ENCODE measurements around the gene GPR149. TPM values are rescaled to one million over a fixed set of nuclear protein-coding genes. Genes with fewer than 3 reads are reported as not detected.

GPR149 gene
- polyA plus RNA-seq, 1 donor from 2014 or later, result not detected

DNA sequence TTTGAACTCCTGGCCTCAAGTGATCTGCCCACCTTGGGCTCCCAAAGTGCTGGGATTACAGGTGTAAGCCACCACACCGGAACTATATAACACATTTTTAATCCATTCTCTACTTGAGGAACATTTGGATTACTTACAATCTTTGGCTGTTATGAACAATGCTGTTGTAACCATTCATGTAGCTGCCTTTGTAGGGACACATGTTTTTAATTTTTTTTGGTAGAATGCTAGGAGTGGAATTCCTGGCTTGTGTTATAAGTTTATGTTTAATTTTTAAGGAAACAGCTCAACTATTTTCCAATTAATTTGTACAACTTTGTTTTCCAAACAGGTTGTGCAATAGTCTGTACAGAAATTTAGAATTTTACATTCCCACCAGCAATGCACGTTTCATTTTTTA lies 51.7 kb downstream of the GPR149 start:
- no peaks in the 10 kb centered on the region for H3K36me3 Mint-ChIP-seq
- no peak overlapping the region for H3K27ac Mint-ChIP-seq
- no peak overlapping the region for H3K4me3 Mint-ChIP-seq
- no peaks in the 10 kb centered on the region for H3K4me1 Mint-ChIP-seq
- H3K9me3 Mint-ChIP-seq, result peaks cover 0 to 1% (median 0%) of the 10 kb centered on the region in 3 donors
- H3K27me3 Mint-ChIP-seq, result no peaks in the 10 kb centered on the region

DNA sequence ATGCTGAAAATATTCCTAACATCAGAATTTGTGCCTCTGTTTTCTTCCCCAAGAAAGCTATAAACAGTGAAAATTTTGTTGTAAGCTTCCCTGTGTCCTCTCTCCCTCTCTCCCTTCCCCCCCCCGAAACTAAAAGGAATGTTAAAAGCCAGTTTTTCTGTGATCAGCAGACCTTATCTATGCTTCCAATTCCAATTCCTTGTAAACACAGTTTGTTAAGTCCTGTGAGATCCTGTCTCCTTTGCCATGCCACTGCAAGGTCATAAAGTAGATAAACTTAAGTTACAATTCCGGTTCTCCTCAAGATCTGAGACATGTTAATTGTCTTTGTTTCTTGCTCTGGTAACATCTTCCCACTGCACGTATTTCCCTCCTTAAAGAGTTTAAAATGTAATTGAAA lies 62.8 kb downstream of the GPR149 start:
- Mint-ChIP-seq H3K27me3 (peaks cover 2% of the 10 kb centered on the region), H3K4me3 (no peak overlapping the region), H3K27ac (no peak overlapping the region), H3K9me3 (peaks cover 0 to 4% (median 4%) of the 10 kb centered on the region in 3 donors), H3K4me1 (peaks cover 0 to 2% (median 0%) of the 10 kb centered on the region in 3 donors), H3K36me3 (no peaks in the 10 kb centered on the region)

DNA sequence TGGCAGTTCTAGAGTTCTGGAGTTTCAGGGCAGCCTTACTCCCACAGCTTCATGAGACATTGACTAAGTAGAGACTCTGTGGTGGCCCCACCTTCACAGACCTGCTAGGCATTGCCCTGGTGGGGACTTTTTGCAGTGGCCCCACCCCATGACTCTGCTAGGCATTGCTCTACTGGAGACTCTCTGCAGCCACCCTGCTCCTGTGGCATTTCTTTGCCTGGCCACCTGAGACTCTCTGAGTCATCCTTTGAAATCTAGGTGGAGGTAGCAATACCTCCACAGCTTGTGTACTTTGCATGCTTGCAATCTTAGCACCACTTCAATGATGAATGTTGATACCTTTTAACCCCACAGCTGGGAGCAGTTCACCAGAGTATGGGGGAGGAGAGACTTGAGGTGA lies 65.1 kb downstream of the GPR149 start:
- Mint-ChIP-seq H3K36me3 (no peaks in the 10 kb centered on the region), H3K4me1 (peaks cover 0 to 2% (median 0%) of the 10 kb centered on the region in 3 donors), H3K27me3 (no peaks in the 10 kb centered on the region), H3K27ac (peak overlapping the region in 1 of 3 donors; percentile 23), H3K9me3 (peaks cover 0 to 4% (median 4%) of the 10 kb centered on the region in 3 donors), H3K4me3 (no peak overlapping the region)

- Mint-ChIP-seq H3K4me1 (no peaks in the 10 kb centered on the region), H3K27ac (no peak overlapping the region), H3K27me3 (peaks cover 1% of the 10 kb centered on the region), H3K4me3 (no peak overlapping the region), H3K36me3 (no peaks in the 10 kb centered on the region), H3K9me3 (peaks cover under 1 to 5% (median 4%) of the 10 kb centered on the region in 3 donors)
Observed at GRCh38 chr3:154361099-154361498, 68.9 kb downstream of the GPR149 start.

DNA sequence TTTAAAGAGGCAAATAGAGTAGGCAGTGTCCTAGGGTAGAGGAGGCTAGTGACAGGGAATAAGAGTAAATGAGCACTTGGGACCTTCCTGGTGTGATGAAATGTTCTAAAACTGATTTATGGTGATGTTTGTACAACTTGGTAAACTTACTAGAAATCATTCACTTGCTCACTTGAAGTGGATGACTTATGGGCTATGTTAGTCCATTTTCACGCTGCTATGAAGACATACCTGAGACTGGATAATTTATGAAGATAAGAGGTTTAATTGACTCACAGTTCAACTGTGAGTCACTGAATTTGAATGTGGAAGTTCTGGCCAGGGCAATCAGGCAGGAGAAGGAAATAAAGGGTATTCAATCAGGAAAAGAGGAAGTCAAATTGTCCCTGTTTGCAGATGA lies 74.0 kb downstream of the GPR149 start:
- peaks cover 0 to 6% (median 4%) of the 10 kb centered on the region in 3 donors for H3K9me3 Mint-ChIP-seq
- H3K4me1 Mint-ChIP-seq, result no peaks in the 10 kb centered on the region
- H3K27me3 Mint-ChIP-seq, result peaks cover 1% of the 10 kb centered on the region
- H3K4me3 Mint-ChIP-seq, result no peak overlapping the region
- no peak overlapping the region for H3K27ac Mint-ChIP-seq
- no peaks in the 10 kb centered on the region for H3K36me3 Mint-ChIP-seq

DNA sequence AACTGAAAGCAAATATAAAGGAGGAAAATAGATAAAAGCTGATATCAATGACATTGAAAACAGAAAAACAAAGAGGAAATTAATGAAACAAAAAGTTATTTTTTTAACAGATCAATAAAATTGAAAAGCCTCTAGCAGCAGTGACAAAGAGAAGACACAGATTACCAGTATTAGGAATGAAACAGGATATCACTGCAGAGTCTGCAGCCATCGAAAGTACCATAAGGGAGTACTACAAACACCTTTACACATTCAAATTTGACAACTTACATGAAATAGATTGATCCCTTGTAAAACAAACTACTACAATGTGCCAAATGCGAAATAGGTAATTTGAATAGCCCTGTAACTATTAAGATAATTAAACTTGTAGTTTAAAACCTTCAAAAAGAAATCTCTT lies 80.8 kb downstream of the GPR149 start:
- H3K27ac Mint-ChIP-seq, result no peak overlapping the region
- no peaks in the 10 kb centered on the region for H3K36me3 Mint-ChIP-seq
- no peak overlapping the region for H3K4me3 Mint-ChIP-seq
- H3K9me3 Mint-ChIP-seq, result no peaks in the 10 kb centered on the region
- H3K4me1 Mint-ChIP-seq, result no peaks in the 10 kb centered on the region
- no peaks in the 10 kb centered on the region for H3K27me3 Mint-ChIP-seq

- no peaks in the 10 kb centered on the region for H3K9me3 Mint-ChIP-seq
- H3K4me3 Mint-ChIP-seq, result no peak overlapping the region
- H3K27me3 Mint-ChIP-seq, result peaks cover 2% of the 10 kb centered on the region
Observed at GRCh38 chr3:154345422-154346122, 84.4 kb downstream of the GPR149 start.

GRCh38 chr3:154338570-154338969 lies 91.4 kb downstream of the GPR149 start:
- Mint-ChIP-seq H3K4me1 (no peaks in the 10 kb centered on the region), H3K36me3 (peaks cover 1% of the 10 kb centered on the region), H3K27me3 (peaks cover 4% of the 10 kb centered on the region), H3K27ac (no peak overlapping the region), H3K9me3 (no peaks in the 10 kb centered on the region), H3K4me3 (no peak overlapping the region)

More at GRCh38 chr3:154345422-154346122, 84.4 kb downstream of the GPR149 start:
- Mint-ChIP-seq H3K4me1 (no peaks in the 10 kb centered on the region), H3K36me3 (no peaks in the 10 kb centered on the region), H3K27ac (no peak overlapping the region)

GRCh38 chr3:154338008-154338407 lies 92.0 kb downstream of the GPR149 start:
- Mint-ChIP-seq H3K27me3 (peaks cover 4% of the 10 kb centered on the region), H3K4me3 (no peak overlapping the region), H3K36me3 (peaks cover 1% of the 10 kb centered on the region), H3K27ac (no peak overlapping the region), H3K9me3 (no peaks in the 10 kb centered on the region), H3K4me1 (no peaks in the 10 kb centered on the region)

- Mint-ChIP-seq H3K27ac (no peak overlapping the region), H3K36me3 (peaks cover 1% of the 10 kb centered on the region), H3K4me3 (no peak overlapping the region), H3K9me3 (no peaks in the 10 kb centered on the region), H3K27me3 (peaks cover 4% of the 10 kb centered on the region), H3K4me1 (no peaks in the 10 kb centered on the region)
Observed at GRCh38 chr3:154334973-154335420, 95.0 kb downstream of the GPR149 start.

DNA sequence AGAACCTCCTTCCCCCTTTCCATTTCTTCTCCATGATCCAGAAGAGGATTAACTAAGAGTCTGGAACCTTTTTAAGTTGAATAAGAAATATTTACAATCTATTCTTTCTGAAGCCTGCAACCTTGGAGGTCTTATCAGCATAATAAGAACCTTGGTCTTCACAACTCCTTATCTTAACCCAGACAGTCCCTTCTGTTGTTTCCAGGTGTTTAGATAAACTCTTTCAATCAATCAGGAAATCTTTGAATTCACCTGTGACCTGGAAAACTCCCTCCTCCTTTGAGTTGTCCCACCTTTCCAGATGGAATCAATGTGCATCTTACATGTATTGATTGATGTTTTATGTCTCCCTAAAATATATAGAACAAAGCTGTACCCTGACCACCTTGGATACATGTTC lies 102.1 kb downstream of the GPR149 start:
- Mint-ChIP-seq H3K4me3 (no peak overlapping the region), H3K27ac (peak overlapping the region in 1 of 3 donors; percentile 25), H3K36me3 (no peaks in the 10 kb centered on the region), H3K9me3 (no peaks in the 10 kb centered on the region), H3K27me3 (peaks cover 2% of the 10 kb centered on the region), H3K4me1 (peaks cover 1 to 14% (median 7%) of the 10 kb centered on the region in 3 donors)

GRCh38 chr3:154324919-154325318 lies 105.1 kb downstream of the GPR149 start:
- Mint-ChIP-seq H3K4me3 (peak overlapping the region; percentile 97 to 99 (median 98)), H3K4me1 (peaks cover 19 to 24% (median 21%) of the 10 kb centered on the region in 3 donors), H3K27me3 (no peaks in the 10 kb centered on the region), H3K9me3 (no peaks in the 10 kb centered on the region), H3K27ac (peak overlapping the region; percentile 99 to 100 (median 99)), H3K36me3 (peaks cover 5% of the 10 kb centered on the region)

DNA sequence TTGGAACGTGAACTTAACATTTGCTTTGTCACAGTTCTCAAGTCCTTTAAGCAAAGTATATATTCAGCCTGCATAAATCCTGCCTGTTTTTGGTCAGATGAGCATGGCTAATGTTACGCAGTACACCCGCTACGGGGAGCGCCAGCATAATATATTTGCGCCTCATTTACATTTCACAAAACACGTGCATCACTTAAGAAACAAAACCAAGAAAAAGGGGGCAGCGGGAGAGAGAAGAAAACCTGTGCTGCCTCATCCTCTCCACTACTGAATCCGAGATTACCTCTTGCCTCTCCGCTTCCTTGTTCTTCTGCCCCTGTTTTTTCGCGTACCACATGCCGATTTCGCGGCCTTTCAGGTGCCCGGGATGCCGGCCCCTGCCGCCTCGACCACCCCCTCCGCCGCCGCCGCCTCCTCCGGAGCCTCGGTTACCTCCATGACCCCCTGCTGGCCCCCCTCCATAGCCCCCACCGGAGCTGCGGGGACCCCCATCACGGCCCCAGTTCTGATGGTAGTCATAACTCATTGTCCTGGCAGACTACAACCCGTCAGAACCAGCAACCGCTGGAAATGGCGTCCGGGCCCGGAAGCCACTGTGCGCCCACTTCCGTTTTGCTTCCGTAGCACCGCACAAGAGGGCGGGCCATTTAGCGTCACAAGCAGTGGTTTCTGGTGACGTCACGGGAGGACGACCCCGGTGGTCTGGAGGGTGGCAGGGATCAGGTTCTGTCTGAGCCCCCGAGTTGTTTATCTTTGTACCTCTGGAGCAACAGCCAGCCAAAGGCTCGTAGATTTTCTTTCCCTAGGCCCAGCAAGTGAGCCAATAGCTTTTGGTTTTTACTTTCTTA lies 105.9 kb downstream of the GPR149 start, which contains the start of gene DHX36:
Gene DHX36 (minus strand): TSS at position 597 of the 848 bp plus-strand sequence. CDS start 71 bp downstream, at position 526.
- no peaks in the 10 kb centered on the region for H3K9me3 Mint-ChIP-seq
- peaks cover 5% of the 10 kb centered on the region for H3K36me3 Mint-ChIP-seq
- H3K27ac Mint-ChIP-seq, result peak within 1 kb of the TSS; percentile 99 to 100 (median 99)
- H3K4me1 Mint-ChIP-seq, result peaks cover 19 to 24% (median 21%) of the 10 kb centered on the region in 3 donors
- H3K27me3 Mint-ChIP-seq, result no peaks in the 10 kb centered on the region
- peak within 1 kb of the TSS; percentile 97 to 99 (median 98) for H3K4me3 Mint-ChIP-seq

- Mint-ChIP-seq H3K27me3 (no peaks in the 10 kb centered on the region), H3K9me3 (no peaks in the 10 kb centered on the region), H3K27ac (peak overlapping the region; percentile 21 to 52 (median 44)), H3K4me1 (peaks cover 10 to 20% (median 12%) of the 10 kb centered on the region in 3 donors), H3K4me3 (peak overlapping the region in 3 of 4 donors; percentile 3 to 23 (median 5)), H3K36me3 (peaks cover 12% of the 10 kb centered on the region)
Observed at GRCh38 chr3:154316974-154317767, 112.8 kb downstream of the GPR149 start.
